ENCODE measurements around the gene SLC22A12. TPM values are rescaled to one million over a fixed set of nuclear protein-coding genes. Genes with fewer than 3 reads are reported as not detected.

Gene SLC22A12
- total RNA-seq, 1 donor from 2014 or later, result not detected

DNA sequence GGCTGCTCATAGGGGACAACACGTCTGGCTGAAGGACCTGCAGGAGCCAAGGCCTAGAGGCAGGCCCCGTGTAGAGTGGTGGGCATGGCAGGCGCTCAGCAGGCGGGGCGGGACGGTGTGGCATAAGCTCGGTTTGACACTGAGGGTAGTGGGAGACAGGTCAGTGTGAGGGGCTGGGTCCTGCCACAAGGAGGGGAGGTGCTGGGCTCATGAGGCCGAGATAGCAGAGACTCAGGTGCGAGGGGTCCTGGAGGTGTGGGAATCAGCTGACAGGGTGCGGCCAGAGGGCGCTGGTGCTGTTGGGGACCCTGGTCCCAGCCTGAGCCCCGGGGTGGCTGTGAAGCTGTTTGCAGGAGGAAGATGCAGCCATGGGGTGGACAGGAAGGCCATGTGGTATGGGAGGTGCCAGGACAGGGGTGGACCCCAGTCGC, 6.7 kb downstream of the SLC22A12 start:
- Mint-ChIP-seq H3K27me3 (no peaks in the 10 kb centered on the region), H3K4me3 (no peak overlapping the region), H3K4me1 (ENCODE audit: unreplicated experiment) (no peaks in the 10 kb centered on the region), H3K36me3 (no peaks in the 10 kb centered on the region), H3K27ac (no peak overlapping the region), H3K9me3 (no peaks in the 10 kb centered on the region)
- no peak for TF ChIP-seq CTCF (conservative IDR thresholded peaks at IDR 0.05)
- DNase-seq (ENCODE audit: extremely low spot score, unreplicated experiment), result no peak

DNA sequence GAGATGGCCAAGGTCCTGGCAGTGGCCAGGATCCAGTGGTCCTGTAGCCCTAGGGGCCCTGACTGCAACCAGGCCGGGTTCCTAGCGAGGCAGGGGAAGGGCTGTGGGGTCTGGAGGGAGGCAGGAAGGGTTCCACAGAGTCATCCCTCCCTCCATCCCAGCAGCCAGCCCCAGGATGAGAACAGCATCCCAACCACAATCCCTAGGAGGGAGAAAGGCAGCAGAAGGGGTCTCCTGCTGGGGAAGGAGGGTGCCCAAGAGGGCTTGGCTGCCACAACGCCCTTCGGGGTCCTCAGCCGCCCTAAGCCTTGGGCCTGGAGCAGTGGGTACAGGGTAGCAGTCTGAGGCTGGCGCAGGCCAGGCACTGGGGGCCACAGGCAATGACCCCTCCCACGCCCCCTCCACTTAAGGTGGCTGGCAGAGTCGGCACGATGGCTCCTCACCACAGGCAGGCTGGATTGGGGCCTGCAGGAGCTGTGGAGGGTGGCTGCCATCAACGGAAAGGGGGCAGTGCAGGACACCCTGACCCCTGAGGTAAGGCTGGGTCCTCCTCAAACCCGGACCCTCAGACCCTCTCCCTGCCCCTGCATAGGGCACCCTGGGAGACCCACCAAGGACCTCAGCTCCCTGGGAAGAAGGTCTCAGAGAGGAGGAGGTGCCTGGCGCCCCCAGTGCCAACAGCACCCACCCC, 7.2 kb downstream of the SLC22A12 start:
- Mint-ChIP-seq H3K4me1 (ENCODE audit: unreplicated experiment) (no peaks in the 10 kb centered on the region), H3K27ac (no peak overlapping the region), H3K27me3 (no peaks in the 10 kb centered on the region), H3K4me3 (no peak overlapping the region), H3K36me3 (no peaks in the 10 kb centered on the region), H3K9me3 (no peaks in the 10 kb centered on the region)
- no peak for TF ChIP-seq CTCF (conservative IDR thresholded peaks at IDR 0.05)
- DNase-seq (ENCODE audit: extremely low spot score, unreplicated experiment), result no peak

GRCh38 chr11:64598797-64599697, 8.0 kb downstream of the SLC22A12 start:
- H3K4me1 Mint-ChIP-seq (ENCODE audit: unreplicated experiment), result no peaks in the 10 kb centered on the region
- H3K27ac Mint-ChIP-seq, result no peak overlapping the region
- H3K9me3 Mint-ChIP-seq, result no peaks in the 10 kb centered on the region
- no peak for TF ChIP-seq CTCF (conservative IDR thresholded peaks at IDR 0.05)
- no peak for DNase-seq (ENCODE audit: extremely low spot score, unreplicated experiment)
- H3K36me3 Mint-ChIP-seq, result no peaks in the 10 kb centered on the region
- no peaks in the 10 kb centered on the region for H3K27me3 Mint-ChIP-seq
- H3K4me3 Mint-ChIP-seq, result no peak overlapping the region

DNA sequence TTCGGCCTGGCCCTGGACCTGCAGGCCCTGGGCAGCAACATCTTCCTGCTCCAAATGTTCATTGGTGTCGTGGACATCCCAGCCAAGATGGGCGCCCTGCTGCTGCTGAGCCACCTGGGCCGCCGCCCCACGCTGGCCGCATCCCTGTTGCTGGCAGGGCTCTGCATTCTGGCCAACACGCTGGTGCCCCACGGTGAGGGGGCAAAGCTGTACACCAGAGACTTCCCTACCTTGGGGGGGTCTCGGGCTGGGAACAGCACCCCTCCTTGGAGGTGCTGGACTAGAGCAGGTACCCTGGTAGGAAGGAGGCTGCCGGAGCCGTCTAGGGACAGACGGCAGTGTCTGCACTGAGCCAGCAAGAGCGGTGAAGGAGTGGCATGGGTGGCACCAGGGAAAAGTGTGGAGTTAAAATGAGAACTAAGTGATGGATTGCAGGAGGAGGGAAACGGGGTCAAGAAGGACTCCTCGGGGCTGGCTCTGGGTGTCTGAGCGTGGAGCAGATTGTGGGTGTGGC, 8.7 kb downstream of the SLC22A12 start:
- TF ChIP-seq CTCF (conservative IDR thresholded peaks at IDR 0.05), result no peak
- no peaks in the 10 kb centered on the region for H3K9me3 Mint-ChIP-seq
- H3K27ac Mint-ChIP-seq, result no peak overlapping the region
- no peak for DNase-seq (ENCODE audit: extremely low spot score, unreplicated experiment)
- H3K27me3 Mint-ChIP-seq, result no peaks in the 10 kb centered on the region
- H3K4me1 Mint-ChIP-seq (ENCODE audit: unreplicated experiment), result no peaks in the 10 kb centered on the region
- no peak overlapping the region for H3K4me3 Mint-ChIP-seq
- no peaks in the 10 kb centered on the region for H3K36me3 Mint-ChIP-seq

GRCh38 chr11:64600281-64600992, 9.4 kb downstream of the SLC22A12 start:
- Mint-ChIP-seq H3K27ac (no peak overlapping the region), H3K27me3 (no peaks in the 10 kb centered on the region), H3K9me3 (no peaks in the 10 kb centered on the region), H3K4me1 (ENCODE audit: unreplicated experiment) (no peaks in the 10 kb centered on the region), H3K4me3 (no peak overlapping the region), H3K36me3 (no peaks in the 10 kb centered on the region)
- DNase-seq (ENCODE audit: extremely low spot score, unreplicated experiment), result no peak
- TF ChIP-seq CTCF (conservative IDR thresholded peaks at IDR 0.05), result no peak

Data from type B pancreatic cell (in vitro differentiated cells).